Fibroblast of skin of right biceps (primary cell): ENCODE results near the gene XYLB.
"Not testable (repeated sequence)": the region's sequence is repeated elsewhere in the genome, so short reads cannot be mapped to it uniquely, and the experiment has no call there.

Experiments used
- DNase-seq: peaks from one replicate; pipeline ENCODE4 v3.0.0-alpha.2; 2013

The XYLB gene

GRCh38 chr3:38397320-38397719 lies 50.7 kb downstream of the XYLB start:
- DNase-seq: peak; percentile 31

- DNase-seq: no peak
Measured at GRCh38 chr3:38401246-38401962, 54.8 kb downstream of the XYLB start.

GRCh38 chr3:38404286-38404685 lies 57.7 kb downstream of the XYLB start:
- DNase-seq: peak; percentile 42

- DNase-seq: no peak
Measured at GRCh38 chr3:38411591-38411990, 65.0 kb downstream of the XYLB start.

- DNase-seq: not testable (repeated sequence)
Measured at GRCh38 chr3:38420758-38421157, 74.2 kb downstream of the XYLB start.

- no peak for DNase-seq
Measured at GRCh38 chr3:38421679-38422336, 75.2 kb downstream of the XYLB start.

GRCh38 chr3:38426798-38427426 lies 80.3 kb downstream of the XYLB start:
- not testable (repeated sequence) for DNase-seq

GRCh38 chr3:38432871-38433658 lies 86.5 kb downstream of the XYLB start:
- DNase-seq: not testable (repeated sequence)

GRCh38 chr3:38433661-38434060 lies 87.1 kb downstream of the XYLB start:
- not testable (repeated sequence) for DNase-seq

- peak; percentile 20 for DNase-seq
Measured at GRCh38 chr3:38438436-38439069, 92.0 kb downstream of the XYLB start.

GRCh38 chr3:38443205-38443604 lies 96.6 kb downstream of the XYLB start:
- not testable (repeated sequence) for DNase-seq

GRCh38 chr3:38446085-38446686 lies 99.6 kb downstream of the XYLB start:
- no peak for DNase-seq

- DNase-seq: no peak
Measured at GRCh38 chr3:38446812-38447211, 100.2 kb downstream of the XYLB start.

GRCh38 chr3:38450853-38451252 lies 104.3 kb downstream of the XYLB start:
- DNase-seq: no peak

- peak; percentile 80 for DNase-seq
Measured at GRCh38 chr3:38453075-38453912, 106.7 kb downstream of the XYLB start, which contains the start of gene ACVR2B. Gene ACVR2B (plus strand): TSS chr3:38453890. CDS start chr3:38454323, 433 bp downstream.

- DNase-seq: no peak
Measured at GRCh38 chr3:38453913-38454177, 107.3 kb downstream of the XYLB start.

GRCh38 chr3:38454178-38454883 lies 107.7 kb downstream of the XYLB start:
- DNase-seq: peak; percentile 25

GRCh38 chr3:38454884-38455638 lies 108.5 kb downstream of the XYLB start:
- peak; percentile 52 for DNase-seq

GRCh38 chr3:38455639-38456430 lies 109.2 kb downstream of the XYLB start:
- DNase-seq: no peak
